Brain microvascular endothelial cell (primary cell): ENCODE data around the gene SFXN4.
"Not testable (repeated sequence)": the region's sequence is repeated elsewhere in the genome, so short reads cannot be mapped to it uniquely, and the experiment has no call there.

Experiments used
- DNase-seq: peaks from one replicate; pipeline ENCODE4 v3.0.0-alpha.2; 2020
- H3K27ac ChIP-seq: fragments of 250-450 bp; sonication (Bioruptor Pico); 2 replicates; pipeline ENCODE4 v1.5.1; 2020; ENCODE audit warnings: mild to moderate bottlenecking, moderate library complexity
- H3K27me3 ChIP-seq: fragments of 250-450 bp; sonication (Bioruptor Pico); replicated peaks from 2 replicates; pipeline ENCODE4 v1.5.1; 2020; ENCODE audit warnings: mild to moderate bottlenecking
- H3K36me3 ChIP-seq: fragments of 250-450 bp; sonication (Bioruptor Pico); replicated peaks from 2 replicates; pipeline ENCODE4 v1.5.1; 2020; ENCODE audit warnings: mild to moderate bottlenecking
- H3K4me3 ChIP-seq: 2 replicates; pipeline ENCODE4 v1.5.1; 2011; ENCODE audit warnings: low read depth, mild to moderate bottlenecking, control low read depth, low read length, moderate library complexity
- in situ Hi-C: cut with HindIII; loops from 2 replicates; pipeline ENCODE4 v1.10.0; 2017; ENCODE audit warnings: low sequenced_read_pairs, low pct_ligation_motif_present
- TF ChIP-seq, protein P1 (sequence below): IDR thresholded peaks from 2 replicates; pipeline ENCODE4 v1.5.1; 2011; ENCODE audit warnings: low read depth, mild to moderate bottlenecking, moderate library complexity, low read length, control low read depth, inconsistent platforms; ENCODE audit errors: missing control alignments

Gene SFXN4

DNA sequence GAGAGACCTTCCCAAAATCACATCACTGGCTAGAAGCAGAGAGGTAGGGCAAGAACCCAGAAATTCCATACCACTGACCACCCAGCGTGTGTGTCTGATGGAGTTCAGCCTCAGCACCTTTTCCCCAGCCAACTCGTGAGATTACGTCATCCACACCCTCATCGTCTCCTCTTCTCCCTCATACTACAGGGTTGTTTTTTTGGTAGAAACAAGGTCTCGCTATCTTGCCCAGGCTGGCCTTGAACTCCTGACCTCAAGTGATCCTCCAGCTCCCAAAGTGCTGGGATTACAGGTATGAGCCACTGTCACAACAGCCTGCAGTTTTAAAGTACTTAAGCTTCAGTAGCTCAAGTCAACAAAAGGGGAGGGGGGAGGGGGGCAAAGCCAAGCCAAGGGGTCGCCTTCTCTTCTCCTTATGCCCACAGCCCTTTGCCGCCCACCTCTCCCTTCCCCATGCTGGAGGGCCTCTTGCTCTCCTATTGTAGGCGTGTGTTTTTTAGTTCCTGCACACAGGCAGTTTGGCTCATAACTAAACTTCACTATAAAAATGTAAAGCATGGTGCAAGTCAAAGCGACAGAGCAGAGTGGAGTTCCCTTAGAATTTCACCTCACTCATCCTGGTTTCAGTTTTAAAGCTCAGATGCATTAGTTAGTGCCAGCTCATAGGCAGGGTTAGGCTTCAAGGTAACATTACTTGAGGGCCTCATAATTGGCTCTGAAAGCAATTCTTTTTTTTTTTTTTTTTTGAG, 18.3 kb upstream of the SFXN4 start:
- no peak for DNase-seq
- Histone ChIP-seq H3K27me3 (no peaks in the 10 kb centered on the region), H3K4me3 (no peak overlapping the region), H3K27ac (no peak overlapping the region), H3K36me3 (no peaks in the 10 kb centered on the region)
- in situ Hi-C loops: no loop called here
- TF ChIP-seq, protein P1, sequence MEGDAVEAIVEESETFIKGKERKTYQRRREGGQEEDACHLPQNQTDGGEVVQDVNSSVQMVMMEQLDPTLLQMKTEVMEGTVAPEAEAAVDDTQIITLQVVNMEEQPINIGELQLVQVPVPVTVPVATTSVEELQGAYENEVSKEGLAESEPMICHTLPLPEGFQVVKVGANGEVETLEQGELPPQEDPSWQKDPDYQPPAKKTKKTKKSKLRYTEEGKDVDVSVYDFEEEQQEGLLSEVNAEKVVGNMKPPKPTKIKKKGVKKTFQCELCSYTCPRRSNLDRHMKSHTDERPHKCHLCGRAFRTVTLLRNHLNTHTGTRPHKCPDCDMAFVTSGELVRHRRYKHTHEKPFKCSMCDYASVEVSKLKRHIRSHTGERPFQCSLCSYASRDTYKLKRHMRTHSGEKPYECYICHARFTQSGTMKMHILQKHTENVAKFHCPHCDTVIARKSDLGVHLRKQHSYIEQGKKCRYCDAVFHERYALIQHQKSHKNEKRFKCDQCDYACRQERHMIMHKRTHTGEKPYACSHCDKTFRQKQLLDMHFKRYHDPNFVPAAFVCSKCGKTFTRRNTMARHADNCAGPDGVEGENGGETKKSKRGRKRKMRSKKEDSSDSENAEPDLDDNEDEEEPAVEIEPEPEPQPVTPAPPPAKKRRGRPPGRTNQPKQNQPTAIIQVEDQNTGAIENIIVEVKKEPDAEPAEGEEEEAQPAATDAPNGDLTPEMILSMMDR: no peak

DNA sequence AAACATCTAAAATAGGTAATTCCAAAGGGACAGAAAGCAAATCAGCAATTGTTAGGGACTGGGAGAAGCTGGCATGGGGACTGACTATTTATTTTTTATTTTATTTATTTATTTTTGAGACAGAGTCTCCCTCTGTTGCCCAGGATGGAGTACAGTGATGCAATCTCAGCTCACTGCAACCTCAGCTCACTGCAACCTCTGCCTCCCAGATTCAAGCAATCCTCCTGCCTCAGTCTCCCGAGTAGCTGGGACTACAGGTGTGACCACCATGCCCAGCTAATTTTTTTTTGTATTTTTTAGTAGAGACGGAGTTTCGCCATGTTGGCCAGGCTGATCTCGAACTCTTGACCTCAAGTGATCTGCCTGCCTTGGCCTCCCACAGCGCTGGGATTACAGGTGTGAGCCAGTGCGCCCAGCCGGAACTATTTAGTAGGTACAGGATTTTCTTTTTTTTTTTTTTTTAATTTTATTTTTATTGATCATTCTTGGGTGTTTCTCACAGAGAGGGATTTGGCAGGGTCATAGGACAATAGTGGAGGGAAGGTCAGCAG, 15.4 kb upstream of the SFXN4 start:
- H3K27ac ChIP-seq, in situ Hi-C loops, H3K27me3 ChIP-seq, H3K36me3 ChIP-seq, H3K4me3 ChIP-seq, DNase-seq: not testable (repeated sequence)

DNA sequence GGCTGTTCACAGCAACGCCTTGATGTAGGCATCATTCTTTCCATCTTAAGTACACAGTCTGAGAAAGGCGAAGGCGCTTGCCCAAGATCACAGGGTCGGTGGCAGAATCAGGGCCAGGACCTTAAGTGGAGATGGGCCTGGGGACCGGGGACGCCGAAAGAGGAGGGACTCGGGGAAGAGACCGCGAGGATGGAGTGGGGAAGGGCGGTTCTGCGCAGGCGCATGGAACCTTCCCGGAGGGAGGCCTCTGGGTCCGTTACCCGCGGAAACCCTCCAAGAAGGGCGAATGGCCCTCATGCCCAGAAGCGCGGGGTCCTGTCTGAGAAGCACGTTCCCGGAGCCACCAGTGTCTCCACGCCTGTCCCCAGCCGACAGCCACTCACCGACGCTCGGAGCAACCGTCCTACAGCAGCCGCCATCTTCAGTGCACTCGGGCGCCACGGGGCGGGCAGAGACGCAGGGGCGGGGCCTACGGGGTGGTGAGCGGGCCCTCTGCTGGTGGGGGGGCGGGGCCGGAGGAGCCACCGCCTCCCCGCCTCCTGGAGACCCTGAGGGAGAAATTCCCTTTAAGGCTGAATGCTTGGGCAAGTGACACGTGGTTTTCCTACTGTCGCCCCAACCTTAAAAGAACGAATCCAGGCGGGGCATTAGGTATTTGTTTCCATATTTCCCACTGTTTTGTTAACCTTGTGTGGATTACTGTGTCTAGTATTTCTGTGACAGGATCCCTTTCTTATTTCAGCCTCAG, 13.0 kb upstream of the SFXN4 start, which contains the start of gene PRDX3:
Gene PRDX3 (minus strand): TSS at position 441 of the 748 bp plus-strand sequence. CDS start 22 bp downstream, at position 419.
- Histone ChIP-seq H3K27ac (peak within 1 kb of the TSS; percentile 88), H3K36me3 (peaks cover 4% of the 10 kb centered on the region), H3K27me3 (no peaks in the 10 kb centered on the region), H3K4me3 (peak within 1 kb of the TSS; percentile 97)
- peak; percentile 80 for DNase-seq
- in situ Hi-C loops: no loop called here
- TF ChIP-seq, protein P1: peak; percentile 22

DNA sequence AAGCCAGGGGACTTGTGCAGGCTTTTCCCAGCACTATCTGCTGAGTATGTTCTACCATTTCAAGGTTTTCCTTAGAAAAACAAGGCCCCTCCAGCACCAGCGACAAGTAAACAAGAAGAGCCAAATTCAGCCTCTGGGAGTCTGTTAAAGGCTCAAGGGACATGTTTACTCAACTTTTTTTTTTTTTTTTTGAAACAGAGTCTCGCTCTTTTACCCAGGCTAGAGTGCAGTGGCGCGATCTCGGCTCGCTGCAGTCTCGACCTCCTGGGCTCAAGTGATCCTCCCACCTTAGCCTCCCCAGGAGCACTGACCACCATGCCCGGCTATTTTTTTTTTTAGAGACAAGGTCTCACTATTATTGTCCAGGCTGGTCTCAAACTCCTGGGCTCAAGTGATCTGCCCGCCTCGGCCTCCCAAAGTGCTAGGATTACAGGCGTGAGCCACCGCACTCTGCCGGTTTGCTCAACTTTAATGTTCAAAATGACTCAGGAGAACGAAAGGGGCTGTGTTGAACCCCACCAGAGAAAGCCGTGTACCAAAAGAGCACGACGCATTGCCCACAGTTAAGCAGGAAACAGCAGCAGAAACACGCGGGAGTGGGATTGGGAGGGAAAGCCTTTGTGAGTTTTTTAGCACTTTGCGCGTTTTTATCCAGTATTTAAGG, 12.3 kb upstream of the SFXN4 start:
- Histone ChIP-seq H3K36me3 (peaks cover 8% of the 10 kb centered on the region), H3K27me3 (no peaks in the 10 kb centered on the region), H3K4me3 (peak overlapping the region; percentile 97), H3K27ac (peak overlapping the region; percentile 88)
- peak; percentile 16 for DNase-seq
- TF ChIP-seq, protein P1: no peak
- in situ Hi-C loops: no loop called here

DNA sequence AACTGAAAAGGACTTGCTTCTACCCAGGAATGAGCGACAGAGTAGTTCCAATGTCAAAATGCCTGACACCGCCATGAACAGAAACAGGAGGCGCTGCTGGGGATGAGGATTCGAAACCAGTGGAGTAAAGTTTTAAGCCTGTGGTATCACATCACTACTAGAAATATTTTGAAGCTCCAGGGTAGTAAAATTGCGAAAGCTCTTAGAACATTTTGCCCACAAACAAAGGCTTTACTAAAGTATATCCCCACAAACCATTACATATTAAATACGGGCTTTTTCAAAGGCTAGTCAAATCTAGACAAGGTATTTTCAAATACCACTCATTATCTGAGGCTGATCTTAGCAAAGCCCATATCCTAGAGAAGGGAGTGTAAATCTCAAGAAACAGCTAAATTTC, 10.7 kb upstream of the SFXN4 start:
- TF ChIP-seq, protein P1: no peak
- Histone ChIP-seq H3K4me3 (no peak overlapping the region), H3K27me3 (no peaks in the 10 kb centered on the region), H3K36me3 (peaks cover 22% of the 10 kb centered on the region), H3K27ac (no peak overlapping the region)
- no peak for DNase-seq
- in situ Hi-C loops: no loop called here

DNA sequence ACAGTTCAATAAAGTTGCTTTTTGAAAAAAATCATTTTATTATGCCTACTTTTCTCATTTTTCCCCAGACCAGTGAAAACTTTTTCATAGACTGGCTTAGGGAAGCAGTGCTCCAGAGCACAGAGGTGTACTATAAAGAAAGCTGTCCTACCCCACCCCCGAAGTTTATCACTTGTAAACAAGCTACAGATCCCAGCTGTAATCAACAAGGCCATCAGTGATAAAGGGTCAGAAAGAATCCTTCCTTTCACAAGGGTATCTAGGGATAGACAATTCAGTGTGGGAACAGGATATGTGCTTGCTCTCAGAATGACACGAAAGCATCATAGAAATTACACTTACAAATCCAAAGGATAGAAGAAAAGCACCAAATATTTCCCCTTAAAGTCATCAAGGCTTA, 8.6 kb upstream of the SFXN4 start:
- H3K27ac ChIP-seq: no peak overlapping the region
- no peak overlapping the region for H3K4me3 ChIP-seq
- DNase-seq: no peak
- in situ Hi-C loops: no loop called here
- TF ChIP-seq, protein P1: no peak
- peaks cover 36% of the 10 kb centered on the region for H3K36me3 ChIP-seq
- no peaks in the 10 kb centered on the region for H3K27me3 ChIP-seq
